Left ventricle myocardium superior (tissue), 1 donor: ENCODE results near the gene IARS2. TPM values are rescaled to one million over a fixed set of nuclear protein-coding genes. Genes with fewer than 3 reads are reported as not detected.
A peak's percentile ranks its signal among the peaks of the same experiment; 100 is the strongest.
"Not testable (repeated sequence)": the region's sequence is repeated elsewhere in the genome, so short reads cannot be mapped to it uniquely, and the experiment has no call there.

ENCODE experiments used
- ATAC-seq: fragments of 200-7000 bp; cut with Tn5 transposase; one replicate; pipeline ENCODE4 v1.9.1; 2020; ENCODE audit warnings: mild to moderate bottlenecking, moderate library complexity
- DNase-seq: peaks from one replicate; pipeline ENCODE4 v3.0.0-alpha.2; 2020
- intact Hi-C: fragments of 100-400 bp; cut with micrococcal nuclease; formaldehyde crosslinking; loops from one replicate; pipeline ENCODE4 v1.11.0; 2022
- total RNA-seq: library from RNA; stranded (reverse); fragmentation: NEBNext Ultra II Directional; extraction: Animal tissue kit (Norgen Biotek cat#: 25700); gene quantifications from one replicate; pipeline ENCODE4 v1.2.1, GENCODE V29; 2021
- donor health status: DM: no; HTN: yes; CAD: no; lungs with severe emphysema.

The IARS2 gene
- total RNA-seq, 1 donor from 2014 or later: 92.0 TPM

- ATAC-seq (no peak), DNase-seq (no peak)
- intact Hi-C loops: no loop called here
These were observed 5.9 kb downstream of the IARS2 start for GRCh38 chr1:220099826-220100225.

DNA sequence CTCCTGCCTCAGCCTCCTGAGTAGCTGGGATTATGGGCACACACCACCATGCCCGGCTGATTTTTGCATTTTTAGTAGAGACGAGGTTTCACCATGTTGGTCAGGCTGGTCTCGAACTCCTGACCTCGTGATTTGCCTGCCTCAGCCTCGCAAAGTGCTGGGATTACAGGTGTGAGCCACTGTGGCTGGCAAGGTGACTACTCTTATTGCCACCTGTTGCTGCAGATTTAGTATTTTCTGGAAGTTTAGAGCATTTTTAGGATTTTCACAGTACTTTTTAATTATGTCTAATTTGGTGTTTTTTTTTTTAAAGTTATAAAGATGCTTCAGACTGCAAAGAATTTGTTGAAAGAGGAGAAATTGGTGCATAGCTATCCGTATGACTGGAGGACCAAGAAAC lies 16.5 kb downstream of the IARS2 start:
- ATAC-seq, DNase-seq, intact Hi-C loops: not testable (repeated sequence)

- ATAC-seq, DNase-seq, intact Hi-C loops: not testable (repeated sequence)
These were observed 18.7 kb downstream of the IARS2 start for GRCh38 chr1:220112600-220112999.

DNA sequence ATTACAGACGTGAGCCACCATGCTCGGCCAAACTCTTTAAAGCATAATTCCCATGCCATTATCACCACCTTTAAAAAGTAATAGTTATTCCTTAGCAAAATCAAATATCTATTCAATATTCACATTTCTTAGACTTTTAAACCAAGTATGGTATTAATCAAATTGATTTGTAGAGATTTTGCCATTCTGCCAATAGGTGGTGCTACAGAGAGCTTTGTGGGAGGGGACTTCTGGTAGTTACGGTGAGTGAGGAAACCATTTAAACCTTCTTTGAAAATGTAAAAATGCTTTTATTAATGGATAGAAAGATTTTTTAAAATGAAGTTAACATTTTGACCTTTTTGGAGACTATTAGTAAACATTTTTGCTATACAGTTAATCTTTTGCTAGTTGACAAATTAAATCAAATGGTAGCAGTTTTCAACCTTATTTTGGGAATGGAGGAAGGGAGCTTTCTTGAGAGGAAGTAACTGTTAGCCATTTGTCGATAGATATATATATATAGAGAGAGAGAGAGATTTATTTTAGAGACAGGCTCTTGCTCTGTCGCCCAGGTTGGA lies 19.3 kb downstream of the IARS2 start:
- no peak for ATAC-seq
- intact Hi-C loops: no loop called here
- DNase-seq: no peak

GRCh38 chr1:220119043-220119512 lies 25.1 kb downstream of the IARS2 start:
- ATAC-seq (no peak), DNase-seq (no peak)
- intact Hi-C loops: no loop called here

- intact Hi-C loops: no loop called here
- ATAC-seq (peak; percentile 50), DNase-seq (no peak)
These were observed 28.0 kb downstream of the IARS2 start for GRCh38 chr1:220121791-220122530.

DNA sequence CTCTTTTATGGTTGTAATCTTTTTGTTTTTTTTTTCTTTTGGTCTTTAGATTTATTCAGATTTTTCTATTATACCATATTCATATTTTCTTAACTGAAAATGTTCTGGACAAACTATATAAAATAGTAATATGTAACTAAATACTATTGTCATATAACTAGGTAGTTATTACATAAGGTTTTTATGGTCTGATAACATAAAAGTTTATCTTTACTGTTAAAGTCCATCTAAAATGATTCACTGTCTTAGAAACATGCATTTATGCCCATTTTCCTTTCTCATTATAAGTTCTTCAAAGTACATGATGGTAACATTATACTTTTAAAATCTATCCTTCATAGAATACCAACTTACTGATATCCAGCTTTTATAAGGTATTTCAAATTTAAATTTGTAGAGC lies 29.1 kb downstream of the IARS2 start:
- no peak for DNase-seq
- intact Hi-C loops: no loop called here
- ATAC-seq: no peak

- intact Hi-C loops: no loop called here
- ATAC-seq (no peak), DNase-seq (no peak)
These were observed 30.0 kb downstream of the IARS2 start for GRCh38 chr1:220123889-220124288.

- intact Hi-C loops: no loop called here
- ATAC-seq (no peak), DNase-seq (no peak)
These were observed 30.6 kb downstream of the IARS2 start for GRCh38 chr1:220124542-220124941.

DNA sequence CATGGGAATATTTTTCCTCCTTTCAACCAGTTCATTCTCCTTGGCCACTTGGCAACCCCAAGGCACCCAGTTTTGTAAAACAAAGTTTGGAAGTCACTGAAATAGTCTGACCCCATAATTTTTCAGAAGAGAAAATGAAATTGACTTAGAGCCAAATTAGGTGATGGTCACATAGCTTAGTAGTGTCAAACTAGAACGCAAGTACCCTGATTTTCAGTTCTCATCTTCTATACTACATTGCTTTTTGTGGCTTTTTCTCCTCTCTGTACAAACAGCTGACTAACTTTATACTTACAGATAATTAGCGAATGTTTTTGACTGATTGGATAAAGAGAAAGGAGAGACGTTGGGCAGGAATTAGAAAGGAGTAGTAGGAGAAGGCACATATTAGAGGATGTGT lies 33.1 kb downstream of the IARS2 start:
- intact Hi-C loops: no loop called here
- DNase-seq: no peak
- no peak for ATAC-seq

GRCh38 chr1:220129479-220130210 lies 35.7 kb downstream of the IARS2 start:
- ATAC-seq (no peak), DNase-seq (no peak)
- intact Hi-C loops: no loop called here

- intact Hi-C loops: no loop called here
- DNase-seq: no peak
These were observed 41.8 kb downstream of the IARS2 start for GRCh38 chr1:220135755-220136154.

GRCh38 chr1:220137019-220137786 lies 43.3 kb downstream of the IARS2 start:
- DNase-seq (no peak), ATAC-seq (peak; percentile 91)
- intact Hi-C loops: no loop called here

More at GRCh38 chr1:220135755-220136154, 41.8 kb downstream of the IARS2 start:
- ATAC-seq: no peak

- ATAC-seq: peak; percentile 22
- intact Hi-C loops: no loop called here
- DNase-seq: no peak
These were observed 46.0 kb downstream of the IARS2 start for GRCh38 chr1:220139966-220140365.

DNA sequence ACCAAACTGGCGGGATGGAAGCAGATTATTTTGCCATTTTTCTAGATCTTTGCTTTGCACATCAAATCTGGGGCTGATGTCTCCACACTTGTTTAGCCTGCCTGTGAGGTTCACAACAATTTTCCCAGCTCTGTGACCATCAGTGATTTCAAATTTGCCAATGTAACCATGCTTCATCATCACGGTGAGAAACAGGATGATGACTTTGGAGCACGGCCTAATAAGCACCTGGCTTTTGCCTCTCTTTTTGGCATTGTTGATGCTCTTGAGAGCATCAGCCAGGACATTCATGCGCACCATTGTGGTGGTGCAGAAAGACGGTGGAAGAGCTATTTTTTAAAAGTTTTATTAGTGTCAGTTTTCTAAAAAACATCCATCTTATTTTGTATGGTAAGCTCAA lies 50.1 kb downstream of the IARS2 start:
- intact Hi-C loops: no loop called here
- ATAC-seq: no peak
- DNase-seq: no peak

DNA sequence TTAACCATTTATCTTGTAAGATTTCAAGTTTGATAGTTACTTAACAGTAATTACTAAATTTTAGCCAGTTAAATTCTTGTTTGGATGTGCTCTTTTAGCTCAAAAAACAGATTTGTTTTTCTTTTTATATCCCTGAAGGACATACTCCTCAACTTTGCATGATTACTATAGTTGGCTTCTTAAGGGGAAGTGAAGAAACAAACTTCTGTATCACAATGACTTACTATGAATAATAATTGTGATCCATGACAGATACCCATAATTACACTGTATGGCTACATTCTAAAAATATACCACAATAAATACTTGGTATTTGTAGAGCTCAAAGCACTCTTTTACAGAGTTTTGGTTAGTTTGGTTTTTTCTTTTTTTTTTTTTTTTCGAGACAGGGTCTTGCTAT lies 55.8 kb downstream of the IARS2 start:
- intact Hi-C loops: no loop called here
- no peak for ATAC-seq
- no peak for DNase-seq

- peak; percentile 92 for ATAC-seq
- intact Hi-C loops: no loop called here
- DNase-seq: peak; percentile 45
These were observed 57.5 kb downstream of the IARS2 start for GRCh38 chr1:220151454-220151853.

- no peak for DNase-seq
- ATAC-seq: no peak
These were observed 59.2 kb downstream of the IARS2 start for GRCh38 chr1:220153147-220153546.

GRCh38 chr1:220156620-220157146 lies 62.8 kb downstream of the IARS2 start:
- intact Hi-C loops: no loop called here
- DNase-seq: no peak
- ATAC-seq: no peak

More at GRCh38 chr1:220153147-220153546, 59.2 kb downstream of the IARS2 start:
- intact Hi-C loops: no loop called here
